OCI-M1 (cell line): ENCODE measurements around the gene PIK3CA.
"Not testable (repeated sequence)": the region's sequence is repeated elsewhere in the genome, so short reads cannot be mapped to it uniquely, and the experiment has no call there.

ENCODE experiments used
- DNase-seq: peaks from one replicate; lab custom pipeline; 2025; lab: John Stamatoyannopoulos, UW

PIK3CA gene

DNA sequence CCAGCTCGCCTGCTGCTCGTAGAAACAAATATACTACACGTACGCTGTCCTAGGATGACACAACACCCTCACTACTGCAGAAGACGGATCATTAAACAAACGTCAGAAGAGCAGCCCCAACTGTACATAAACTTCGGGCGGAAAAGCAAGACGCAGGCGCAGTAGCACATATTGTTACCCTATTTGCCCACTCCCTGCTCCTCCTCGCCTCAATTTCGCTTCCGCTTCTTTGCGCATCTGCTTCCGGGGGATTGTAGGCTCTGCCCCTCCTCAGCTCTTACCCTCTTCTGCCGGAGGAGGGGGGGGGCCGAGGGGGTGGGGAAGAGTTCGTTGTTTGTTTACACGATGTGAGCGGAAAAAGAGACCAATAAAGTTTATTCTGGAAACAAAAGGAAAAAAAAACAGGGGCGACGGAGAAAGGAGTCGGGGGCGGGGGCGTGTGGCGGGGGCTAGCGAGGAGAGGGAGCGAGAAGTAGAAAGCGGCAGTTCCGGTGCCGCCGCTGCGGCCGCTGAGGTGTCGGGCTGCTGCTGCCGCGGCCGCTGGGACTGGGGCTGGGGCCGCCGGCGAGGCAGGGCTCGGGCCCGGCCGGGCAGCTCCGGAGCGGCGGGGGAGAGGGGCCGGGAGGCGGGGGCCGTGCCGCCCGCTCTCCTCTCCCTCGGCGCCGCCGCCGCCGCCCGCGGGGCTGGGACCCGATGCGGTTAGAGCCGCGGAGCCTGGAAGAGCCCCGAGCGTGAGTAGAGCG lies at the start of gene PIK3CA:
PIK3CA (plus strand) TSS at position 485 of the 743 bp plus-strand sequence. CDS start 50,469 bp downstream, outside the sequence.
- peak; percentile 97 for DNase-seq

DNA sequence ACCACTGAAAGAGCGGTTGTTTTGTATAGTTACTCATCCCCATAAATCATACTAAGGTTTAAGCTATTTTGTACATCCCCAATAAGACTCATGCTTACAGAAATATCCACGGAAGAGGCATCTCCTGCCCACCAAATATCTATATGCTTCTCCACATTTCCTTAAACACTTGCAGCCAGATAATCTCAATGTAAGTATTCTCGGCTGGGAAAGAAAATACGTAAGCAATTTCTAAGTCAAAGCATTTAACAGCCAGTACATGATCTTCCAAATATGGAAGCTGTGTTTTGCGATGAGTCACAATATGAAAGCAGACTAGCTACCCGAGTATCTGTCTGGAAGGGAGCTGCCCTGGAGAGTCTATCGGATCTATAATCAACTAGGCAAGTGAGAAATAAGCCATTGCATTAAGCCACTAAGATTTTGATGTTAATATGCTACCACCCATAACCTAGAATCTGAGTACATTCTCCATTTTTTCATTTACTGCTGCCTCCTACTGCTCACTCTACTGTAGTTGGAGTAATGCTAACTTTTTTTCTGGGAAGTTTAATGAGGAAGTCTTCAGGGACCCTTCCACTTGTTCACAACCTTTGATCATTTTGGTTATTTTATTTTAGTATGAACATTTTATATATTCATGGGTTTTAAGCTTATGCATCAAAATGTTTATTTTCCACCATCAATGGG lies 49.6 kb upstream of the PIK3CA start:
- peak; percentile 57 for DNase-seq

DNA sequence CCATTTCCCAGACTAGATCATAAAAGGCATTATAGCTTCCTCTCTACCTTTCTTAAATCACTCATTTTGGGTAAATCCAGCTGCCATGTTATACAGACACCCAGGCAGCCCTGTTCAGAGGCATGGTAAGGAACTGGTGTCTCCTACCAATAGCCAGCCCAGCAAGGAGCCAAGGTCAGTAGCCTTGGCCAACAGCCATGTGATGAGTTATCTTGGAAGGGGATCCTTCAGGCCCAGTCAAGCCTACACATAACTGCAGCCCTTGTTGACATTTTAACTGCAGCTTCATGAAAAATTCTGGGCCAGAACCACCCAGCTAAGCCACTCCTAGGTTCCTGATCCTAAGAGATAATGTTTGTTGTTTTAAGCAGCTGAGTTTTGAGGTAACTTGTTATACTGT lies 47.5 kb upstream of the PIK3CA start:
- peak; percentile 30 for DNase-seq

DNA sequence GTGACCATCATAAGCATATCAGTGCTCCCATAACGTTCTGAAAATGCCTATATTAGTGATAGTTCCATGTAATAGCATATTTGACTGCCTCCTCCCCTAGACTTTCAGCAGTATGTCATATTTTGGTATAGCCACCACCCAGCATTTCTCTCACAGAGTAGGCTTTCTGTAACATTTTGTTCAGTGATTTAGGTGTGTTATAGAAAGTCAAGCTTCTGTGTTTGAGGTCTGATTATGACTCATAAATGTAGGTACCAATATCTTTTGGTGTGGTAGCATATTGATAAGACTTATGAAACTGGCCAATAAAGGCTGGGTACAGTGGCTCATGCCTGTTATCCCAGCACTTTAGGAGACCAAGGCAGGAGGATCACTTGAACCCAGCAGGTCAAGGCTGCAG lies 42.3 kb upstream of the PIK3CA start:
- DNase-seq, result no peak

DNA sequence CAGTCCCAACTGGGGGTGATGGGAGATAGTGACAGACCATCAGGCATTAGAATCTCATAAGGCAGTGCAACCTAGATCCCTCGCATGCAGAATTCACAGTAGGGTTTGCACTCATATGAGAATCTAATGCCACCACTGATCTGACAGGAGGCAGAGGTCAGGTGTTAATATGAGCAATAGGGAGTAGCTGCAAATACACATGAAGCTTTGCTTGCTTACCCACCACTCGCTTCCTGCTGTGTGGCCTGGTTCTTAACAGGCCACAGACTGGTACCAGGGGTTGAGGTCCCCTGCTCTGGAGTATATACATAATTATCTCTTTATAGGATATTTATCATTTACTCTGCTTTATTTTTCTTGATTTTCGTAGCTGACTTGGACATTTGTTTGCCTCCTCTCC lies 40.5 kb upstream of the PIK3CA start:
- no peak for DNase-seq

DNA sequence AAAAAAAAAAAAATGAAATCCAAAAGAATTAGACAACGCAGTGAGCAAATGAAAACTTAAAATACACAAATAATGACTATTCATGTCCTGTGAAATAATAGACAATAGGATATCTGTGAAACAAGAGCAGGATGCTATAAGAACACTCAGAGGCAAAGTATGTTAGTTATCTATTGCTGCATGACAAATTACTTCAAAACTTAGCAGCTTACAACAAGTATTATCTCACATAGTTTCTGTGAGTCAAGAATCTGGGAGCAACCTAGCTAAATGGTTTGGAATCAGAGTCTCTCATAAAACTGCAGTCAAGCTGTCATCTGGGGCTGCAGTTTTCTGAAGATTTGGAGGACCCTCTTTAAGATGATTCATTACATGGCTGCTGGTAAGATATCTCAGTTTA lies 40.1 kb upstream of the PIK3CA start:
- DNase-seq, result no peak

DNA sequence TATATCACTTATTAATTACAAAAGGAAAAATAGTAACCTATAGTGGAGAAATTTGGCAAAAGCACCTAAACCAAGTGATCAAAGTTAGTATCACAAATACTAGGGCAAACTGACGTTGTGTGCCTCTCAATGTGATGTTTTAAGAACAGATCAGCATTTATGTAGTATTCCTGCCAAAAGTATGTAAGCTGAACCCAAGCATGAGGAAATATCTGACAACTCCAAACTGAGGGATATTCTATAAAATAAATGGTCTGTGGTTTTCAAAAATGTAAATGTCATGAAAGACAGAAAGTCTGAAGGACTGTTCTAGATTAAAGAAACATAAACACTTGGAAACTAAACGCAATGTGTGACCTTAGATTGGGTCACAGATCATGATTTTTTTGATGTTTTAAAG lies 34.3 kb upstream of the PIK3CA start:
- no peak for DNase-seq

DNA sequence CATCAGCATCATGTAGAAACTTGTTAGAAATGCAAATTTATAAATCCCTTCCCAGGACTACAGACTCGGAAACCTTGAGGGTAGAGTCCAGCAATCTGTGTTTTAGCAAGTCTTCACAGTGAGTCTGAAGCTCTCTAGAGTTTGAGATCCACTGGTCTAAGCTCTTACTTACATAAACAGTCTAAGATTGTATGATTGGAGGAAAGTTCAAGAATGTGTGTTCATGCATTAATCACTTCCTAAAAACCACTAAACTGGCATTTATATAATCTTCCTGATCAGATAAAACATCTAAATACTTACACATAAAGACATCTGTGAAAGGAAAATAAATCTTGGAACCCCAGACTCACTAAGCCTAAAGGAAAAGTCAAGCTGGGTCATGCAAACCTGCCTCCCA lies 32.7 kb upstream of the PIK3CA start:
- not testable (repeated sequence) for DNase-seq

DNA sequence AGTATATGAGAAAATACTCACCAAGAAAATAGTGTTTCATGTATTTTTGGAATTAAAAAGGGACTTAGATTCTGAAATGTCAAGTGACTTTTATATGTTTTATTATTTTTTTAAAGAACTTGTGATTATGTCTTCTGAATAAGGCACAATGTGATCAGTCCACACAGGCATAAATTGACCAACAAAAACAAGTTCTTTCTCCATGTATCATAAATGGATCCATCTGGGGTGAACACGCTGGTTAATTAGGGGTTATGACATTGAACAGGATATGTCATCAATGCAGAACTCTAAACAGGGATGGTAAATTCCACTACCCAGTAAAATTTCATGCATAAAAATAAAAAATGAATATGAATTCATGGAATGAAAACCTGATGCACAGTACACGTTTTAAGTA lies 31.3 kb upstream of the PIK3CA start:
- DNase-seq, result no peak

DNA sequence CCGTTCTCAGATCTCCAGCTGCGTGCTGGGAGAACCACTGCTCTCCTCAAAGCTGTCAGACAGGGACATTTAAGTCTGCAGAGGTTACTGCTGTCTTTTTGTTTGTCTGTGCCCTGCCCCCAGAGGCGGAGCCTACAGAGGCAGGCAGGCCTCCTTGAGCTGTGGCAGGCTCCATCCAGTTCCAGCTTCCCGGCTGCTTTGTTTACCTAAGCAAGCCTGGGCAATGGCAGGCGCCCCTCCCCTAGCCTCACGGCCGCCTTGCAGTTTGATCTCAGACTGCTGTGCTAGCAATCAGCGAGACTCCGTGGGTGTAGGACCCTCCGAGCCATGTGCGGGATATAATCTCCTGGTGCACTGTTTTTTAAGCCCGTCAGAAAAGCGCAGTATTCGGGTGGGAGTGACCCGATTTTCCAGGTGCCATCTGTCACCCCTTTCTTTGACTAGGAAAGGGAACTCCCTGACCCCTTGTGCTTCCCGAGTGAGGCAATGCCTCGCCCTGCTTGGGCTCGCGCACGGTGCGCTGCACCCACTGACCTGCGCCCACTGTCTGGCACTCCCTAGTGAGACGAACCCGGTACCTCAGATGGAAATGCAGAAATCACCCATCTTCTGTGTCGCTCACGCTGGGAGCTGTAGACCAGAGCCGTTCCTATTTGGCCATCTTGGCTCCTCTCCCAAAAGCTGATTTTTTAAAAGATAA lies 15.8 kb upstream of the PIK3CA start:
- not testable (repeated sequence) for DNase-seq

DNA sequence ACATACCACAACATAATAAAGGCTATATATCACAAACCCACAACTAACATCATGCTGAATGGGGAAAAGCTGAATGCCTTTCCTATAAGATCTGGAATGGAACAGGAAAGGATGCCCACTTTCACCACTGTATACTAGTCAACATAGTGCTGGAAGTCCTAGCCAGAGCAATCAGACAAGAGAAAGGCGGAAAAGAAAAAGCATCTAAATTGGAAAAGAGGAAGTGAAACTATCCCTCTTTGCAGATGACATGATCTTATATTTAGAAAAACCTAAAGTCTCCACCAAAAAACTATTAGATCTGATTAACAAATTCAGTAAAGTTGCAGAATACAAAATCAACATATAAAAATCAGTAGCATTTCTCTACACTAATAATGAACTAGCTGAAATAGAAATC lies 14.6 kb upstream of the PIK3CA start:
- peak; percentile 14 for DNase-seq

DNA sequence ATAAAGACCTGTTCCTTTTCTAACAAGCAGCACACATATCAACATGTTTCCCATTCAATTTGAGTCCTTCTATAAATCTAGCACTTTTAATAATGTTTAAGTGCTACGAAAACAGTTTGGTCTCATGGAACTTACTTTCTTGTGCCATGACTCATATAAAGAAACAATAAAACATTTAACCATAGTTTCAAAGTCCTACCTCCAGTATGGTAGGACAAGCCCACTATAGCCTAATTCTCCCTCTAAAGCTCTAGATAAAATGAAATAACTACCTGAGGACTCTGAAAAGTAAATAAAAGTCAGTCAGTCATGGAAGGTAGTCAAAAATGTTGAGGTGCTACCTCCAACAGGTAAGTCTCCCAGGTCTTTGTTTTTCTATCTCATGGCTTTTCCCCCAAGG lies 12.0 kb upstream of the PIK3CA start:
- DNase-seq, result no peak

DNA sequence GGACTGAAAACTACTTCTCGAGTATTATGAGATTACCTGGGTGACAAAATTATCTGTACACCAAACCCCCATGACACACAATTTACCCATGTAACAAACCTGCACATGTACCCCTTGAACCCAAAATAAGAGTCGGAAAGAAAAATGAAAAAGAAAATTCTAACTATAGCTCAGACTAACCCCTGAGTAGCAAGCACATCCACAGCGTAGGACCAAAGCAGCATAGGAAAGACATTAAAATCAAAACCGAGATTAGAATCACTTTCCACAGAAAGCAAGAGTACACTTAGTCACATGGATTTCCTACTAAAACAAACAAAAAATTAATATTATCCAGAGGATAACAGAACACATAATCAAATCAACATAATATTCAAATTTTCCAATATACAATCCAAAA lies 6.3 kb upstream of the PIK3CA start:
- no peak for DNase-seq

DNA sequence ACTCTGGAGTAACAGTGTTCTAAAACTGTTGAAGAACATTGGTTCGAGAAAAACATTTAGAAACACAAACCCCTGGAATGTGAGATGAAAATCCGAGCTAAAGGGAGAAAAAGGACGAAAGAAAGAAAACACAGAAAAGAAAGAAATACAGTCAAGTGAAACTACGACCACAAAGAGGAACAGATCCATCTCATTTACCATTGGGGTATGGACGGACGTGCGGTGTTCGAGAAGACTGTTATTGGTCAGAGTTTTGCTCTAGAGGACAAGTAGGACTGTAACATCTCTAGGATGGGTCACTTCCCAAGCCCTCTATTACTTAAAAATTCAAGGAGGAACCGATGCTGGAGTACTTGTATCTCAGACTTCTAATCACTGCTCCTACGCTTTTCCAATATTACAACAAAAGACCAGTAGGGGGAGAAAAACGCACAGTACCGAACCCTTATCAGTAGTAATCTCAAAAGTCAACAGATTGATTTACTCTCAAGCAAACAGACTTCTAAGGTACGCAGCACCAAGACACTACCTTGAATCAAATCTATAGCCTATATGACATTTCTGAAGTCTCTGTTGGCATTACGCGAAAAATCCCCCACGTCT lies 1.1 kb upstream of the PIK3CA start:
- DNase-seq, result peak; percentile 80

DNA sequence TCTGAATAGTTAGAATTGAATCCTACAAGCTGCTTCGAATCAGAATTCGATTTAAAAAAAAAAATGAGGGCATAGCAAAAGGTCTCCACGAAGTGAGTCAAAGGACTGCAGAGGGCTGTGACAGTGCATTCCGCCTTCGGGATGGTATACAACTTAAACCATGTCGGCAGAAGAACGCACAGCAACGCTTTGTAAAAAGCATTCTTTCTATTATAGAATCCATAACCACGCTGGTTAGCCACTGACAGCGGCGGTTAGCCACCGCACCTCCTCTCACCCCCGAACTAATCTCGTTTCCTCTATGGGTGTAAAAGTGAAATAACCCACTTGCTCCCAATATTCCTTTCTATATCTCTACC lies 664 bp upstream of the PIK3CA start:
- DNase-seq, result no peak

DNA sequence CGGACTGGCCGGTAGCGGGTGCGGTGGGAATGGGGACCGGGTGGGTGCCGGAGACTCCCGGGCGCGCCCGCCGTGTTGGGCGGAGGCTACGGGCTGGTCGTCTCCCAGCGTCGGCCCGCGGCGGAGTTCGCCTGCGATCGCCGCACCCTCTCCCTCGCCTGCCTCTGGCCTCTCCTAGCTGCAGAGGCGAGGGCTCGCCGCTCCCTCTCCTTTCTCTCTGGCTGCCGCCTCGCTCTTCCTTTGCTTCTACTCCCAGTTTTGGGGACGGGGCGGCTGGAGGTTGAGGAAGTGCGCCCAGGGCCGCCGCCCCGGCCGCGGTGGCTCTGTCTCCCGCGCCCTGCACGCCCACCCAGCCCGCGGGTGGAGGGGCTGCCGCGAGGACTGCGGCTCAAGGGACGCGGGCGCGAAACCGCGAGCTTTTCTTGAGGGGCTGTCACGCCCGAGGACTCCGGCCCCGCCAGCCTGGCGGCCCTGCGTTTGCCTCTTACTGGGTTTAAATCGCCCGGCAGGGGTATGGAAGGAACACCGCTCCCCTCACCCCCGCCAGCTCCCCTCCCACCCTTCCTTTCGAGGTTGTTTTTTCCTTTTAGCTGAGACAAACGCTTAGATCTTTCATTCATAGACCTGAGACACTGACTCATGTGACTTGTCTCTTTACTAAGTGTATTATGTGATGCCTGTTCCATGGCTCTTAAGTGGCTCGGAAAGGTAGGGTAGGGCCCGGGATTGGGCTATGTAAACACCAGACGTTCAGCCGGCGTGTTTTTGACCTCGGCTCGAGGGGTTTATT lies 654 bp downstream of the PIK3CA start:
- peak; percentile 64 for DNase-seq

DNA sequence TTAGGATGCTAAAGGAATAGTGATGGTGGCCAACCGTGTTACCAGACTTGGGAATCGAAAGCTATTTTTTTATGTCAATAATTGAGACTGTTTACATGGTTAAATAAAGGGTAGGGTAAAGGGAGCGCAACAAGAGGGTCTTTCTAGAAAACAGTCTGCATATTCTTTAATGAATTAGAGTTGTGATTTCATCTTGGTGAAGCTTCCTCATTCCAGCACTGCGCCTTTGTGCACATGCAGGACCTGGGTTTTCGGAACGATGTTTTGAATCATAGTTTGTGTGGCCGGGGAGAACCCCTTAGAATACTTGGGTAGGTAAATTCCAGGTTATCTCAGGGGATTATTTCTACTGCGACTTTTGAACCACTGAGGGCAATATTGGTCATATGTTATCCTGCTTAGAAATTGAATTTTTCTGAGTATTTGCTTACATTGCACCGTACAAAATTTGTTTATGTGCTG lies 1.3 kb downstream of the PIK3CA start:
- DNase-seq, result peak; percentile 68

DNA sequence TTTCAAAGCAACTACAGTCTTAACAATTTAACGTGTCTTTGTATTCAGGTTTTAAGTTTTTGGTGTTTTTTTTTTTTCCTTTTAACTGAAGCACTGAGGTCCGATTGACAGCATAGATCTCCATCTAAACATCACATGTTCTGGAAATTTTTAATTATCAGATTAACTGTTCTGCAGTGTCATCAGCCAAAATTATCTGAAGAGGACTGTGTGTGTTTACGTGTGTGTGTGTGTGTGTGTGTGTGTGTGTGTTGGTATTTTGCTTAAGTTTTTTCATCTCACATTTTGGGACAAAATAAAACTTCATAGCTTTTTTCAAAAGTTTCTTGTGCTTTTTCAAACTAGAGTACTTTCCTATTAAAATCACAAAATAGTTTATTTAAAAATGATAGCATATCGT lies 1.8 kb downstream of the PIK3CA start:
- no peak for DNase-seq

DNA sequence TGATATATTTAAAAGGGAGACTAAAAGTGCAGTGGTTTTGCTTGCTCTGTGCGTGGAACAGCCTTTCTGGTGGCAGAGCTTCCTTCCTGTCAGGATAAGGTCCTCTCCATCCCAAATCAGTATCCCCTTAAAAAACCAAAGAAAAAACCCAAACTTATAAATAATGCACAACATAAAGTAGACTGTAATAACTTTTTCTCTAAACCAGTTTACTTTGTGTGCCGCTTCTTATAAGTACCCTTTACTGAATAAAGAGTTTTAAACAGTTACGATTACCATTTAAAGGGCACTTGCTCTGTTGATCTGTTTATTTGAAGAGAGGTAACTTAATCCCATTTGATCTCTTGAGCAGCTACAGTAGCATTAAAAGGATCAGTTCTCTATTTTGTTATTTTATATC lies 2.5 kb downstream of the PIK3CA start:
- no peak for DNase-seq

DNA sequence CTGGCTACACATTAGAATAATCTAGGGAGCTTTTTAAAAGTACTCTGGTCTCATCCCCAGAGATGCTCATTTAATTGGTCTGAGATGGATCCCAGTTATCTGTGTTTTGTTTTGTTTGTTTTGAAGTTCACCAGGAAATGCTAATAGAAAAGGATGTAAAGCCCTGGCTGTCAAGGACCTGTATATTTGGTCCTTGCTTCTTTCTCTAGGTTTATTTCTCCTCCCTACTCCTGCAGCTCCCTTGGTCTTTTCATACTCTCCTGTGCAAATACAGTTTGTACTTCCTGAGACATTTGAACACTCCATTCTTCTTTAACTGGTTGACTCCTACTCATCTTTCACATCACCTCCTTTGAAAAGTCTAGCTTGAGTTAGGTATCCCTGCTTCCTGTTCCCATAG lies 3.3 kb downstream of the PIK3CA start:
- DNase-seq, result no peak

DNA sequence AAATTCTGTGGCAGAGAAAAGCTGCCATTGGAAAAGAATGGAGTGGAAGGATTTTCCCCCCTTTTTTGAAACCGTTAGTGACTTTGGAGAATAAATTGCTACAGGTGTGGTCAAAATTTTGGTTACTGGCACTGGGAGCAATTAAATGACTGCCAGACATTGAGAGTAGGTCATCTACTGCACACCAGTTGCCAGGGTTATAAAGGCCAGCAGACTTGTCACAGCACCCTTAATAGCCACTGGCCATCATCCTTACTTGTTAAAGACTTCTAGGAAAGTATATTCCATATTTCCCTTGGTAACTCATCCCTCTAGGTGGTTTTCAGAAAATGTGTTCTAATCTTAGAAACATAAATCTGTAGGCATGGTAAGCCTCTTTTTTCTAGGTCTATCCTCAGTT lies 8.0 kb downstream of the PIK3CA start:
- DNase-seq, result no peak

DNA sequence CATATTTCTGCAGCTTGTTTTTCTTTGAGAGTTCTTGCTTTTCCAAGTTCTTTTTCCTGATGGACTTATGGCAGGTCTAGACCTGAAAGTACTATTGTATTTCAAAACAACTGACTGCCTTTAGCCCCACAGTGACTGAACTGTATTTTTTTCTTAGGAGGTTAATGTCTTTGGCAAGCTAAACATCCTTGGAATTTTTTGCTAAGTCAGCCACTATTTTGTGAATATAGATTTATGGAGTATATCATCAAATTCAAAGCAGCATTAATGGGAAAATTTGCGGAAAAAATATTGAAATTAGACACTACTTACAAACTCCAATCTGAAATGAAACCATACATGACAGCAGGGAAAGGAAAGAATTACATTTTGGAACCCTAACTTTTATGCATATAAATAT lies 8.6 kb downstream of the PIK3CA start:
- DNase-seq, result no peak
